ENCODE results near the gene GRAMD1B. TPM values are rescaled to one million over a fixed set of nuclear protein-coding genes. Genes with fewer than 3 reads are reported as not detected.

Gene GRAMD1B
- total RNA-seq, 1 donor from 2014 or later: 15.0 TPM

- Mint-ChIP-seq H3K27me3 (no peaks in the 10 kb centered on the region), H3K9me3 (no peaks in the 10 kb centered on the region), H3K36me3 (ENCODE audit: low read depth) (no peaks in the 10 kb centered on the region), H3K4me1 (peaks cover 6% of the 10 kb centered on the region), H3K27ac (no peak overlapping the region), H3K4me3 (no peak overlapping the region)
- ChIA-PET CTCF (interaction anchor here (1.2 kb wide), 1 partner anchor 11 kb away, joined by 3 read pairs; no protein-coding TSS in a partner anchor), POLR2A (no interaction called here)
- ATAC-seq (ENCODE audit: low read depth) (no peak), DNase-seq (no peak)
- TF ChIP-seq CTCF (IDR thresholded peaks at IDR 0.05): no peak
- intact Hi-C loops (cut with micrococcal nuclease): no loop called here
Measured at GRCh38 chr11:123585206-123585605, 155.1 kb downstream of the GRAMD1B start.

GRCh38 chr11:123585706-123586105 lies 155.6 kb downstream of the GRAMD1B start:
- no peak for TF ChIP-seq CTCF (IDR thresholded peaks at IDR 0.05)
- ChIA-PET POLR2A (no interaction called here), CTCF (no interaction called here)
- Mint-ChIP-seq H3K4me1 (peaks cover 2% of the 10 kb centered on the region), H3K4me3 (no peak overlapping the region), H3K9me3 (no peaks in the 10 kb centered on the region), H3K27me3 (no peaks in the 10 kb centered on the region), H3K36me3 (ENCODE audit: low read depth) (no peaks in the 10 kb centered on the region), H3K27ac (no peak overlapping the region)
- intact Hi-C loops (cut with micrococcal nuclease): no loop called here
- ATAC-seq (ENCODE audit: low read depth): no peak
- DNase-seq: no peak

- Mint-ChIP-seq H3K27me3 (no peaks in the 10 kb centered on the region), H3K36me3 (ENCODE audit: low read depth) (no peaks in the 10 kb centered on the region), H3K4me3 (no peak overlapping the region), H3K27ac (no peak overlapping the region), H3K4me1 (no peaks in the 10 kb centered on the region), H3K9me3 (no peaks in the 10 kb centered on the region)
- no peak for TF ChIP-seq CTCF (IDR thresholded peaks at IDR 0.05)
- ChIA-PET POLR2A (no interaction called here), CTCF (no interaction called here)
- intact Hi-C loops (cut with micrococcal nuclease): no loop called here
- no peak for DNase-seq
- no peak for ATAC-seq (ENCODE audit: low read depth)
Measured at GRCh38 chr11:123586568-123586967, 156.5 kb downstream of the GRAMD1B start.

- no peak overlapping the region for H3K27ac Mint-ChIP-seq
- no peaks in the 10 kb centered on the region for H3K9me3 Mint-ChIP-seq
- ATAC-seq (ENCODE audit: low read depth) (no peak), DNase-seq (no peak)
- TF ChIP-seq CTCF (IDR thresholded peaks at IDR 0.05): no peak
- ChIA-PET CTCF (no interaction called here), POLR2A (no interaction called here)
- intact Hi-C loops (cut with micrococcal nuclease): no loop called here
- H3K36me3 Mint-ChIP-seq (ENCODE audit: low read depth): no peaks in the 10 kb centered on the region
- no peaks in the 10 kb centered on the region for H3K27me3 Mint-ChIP-seq
- no peaks in the 10 kb centered on the region for H3K4me1 Mint-ChIP-seq
- no peak overlapping the region for H3K4me3 Mint-ChIP-seq
Measured at GRCh38 chr11:123587044-123587443, 157.0 kb downstream of the GRAMD1B start.

- no peak for TF ChIP-seq CTCF (IDR thresholded peaks at IDR 0.05)
- no peak overlapping the region for H3K4me3 Mint-ChIP-seq
- H3K27ac Mint-ChIP-seq: no peak overlapping the region
- no peaks in the 10 kb centered on the region for H3K27me3 Mint-ChIP-seq
- intact Hi-C loops (cut with micrococcal nuclease): no loop called here
- no peaks in the 10 kb centered on the region for H3K4me1 Mint-ChIP-seq
- DNase-seq: no peak
- no peak for ATAC-seq (ENCODE audit: low read depth)
- ChIA-PET POLR2A (no interaction called here), CTCF (no interaction called here)
- no peaks in the 10 kb centered on the region for H3K36me3 Mint-ChIP-seq (ENCODE audit: low read depth)
- no peaks in the 10 kb centered on the region for H3K9me3 Mint-ChIP-seq
Measured at GRCh38 chr11:123587559-123587958, 157.5 kb downstream of the GRAMD1B start.

Measured in activated B cell treated with CpG ODN at 0.5 μM for 24 hours (primary cell).